Measurements from ENCODE around the gene TMEM201.

TMEM201 gene

GRCh38 chr1:9643351-9644256, 54.9 kb downstream of the TMEM201 start:
- peak overlapping the region; percentile 16 for H3K4me3 Mint-ChIP-seq
- H3K27me3 Mint-ChIP-seq = no peaks in the 10 kb centered on the region
- peaks cover 57% of the 10 kb centered on the region for H3K4me1 Mint-ChIP-seq
- ATAC-seq = peak; percentile 64
- H3K27ac Mint-ChIP-seq = peak overlapping the region; percentile 48
- no peaks in the 10 kb centered on the region for H3K9me3 Mint-ChIP-seq
- H3K36me3 Mint-ChIP-seq = peaks cover 27% of the 10 kb centered on the region

- no peak for ATAC-seq
- H3K9me3 Mint-ChIP-seq = no peaks in the 10 kb centered on the region
- no peak overlapping the region for H3K4me3 Mint-ChIP-seq
- peaks cover 45% of the 10 kb centered on the region for H3K4me1 Mint-ChIP-seq
- no peak overlapping the region for H3K27ac Mint-ChIP-seq
- H3K27me3 Mint-ChIP-seq = no peaks in the 10 kb centered on the region
- peaks cover 12% of the 10 kb centered on the region for H3K36me3 Mint-ChIP-seq
Observed at GRCh38 chr1:9646037-9646436, 57.3 kb downstream of the TMEM201 start.

DNA sequence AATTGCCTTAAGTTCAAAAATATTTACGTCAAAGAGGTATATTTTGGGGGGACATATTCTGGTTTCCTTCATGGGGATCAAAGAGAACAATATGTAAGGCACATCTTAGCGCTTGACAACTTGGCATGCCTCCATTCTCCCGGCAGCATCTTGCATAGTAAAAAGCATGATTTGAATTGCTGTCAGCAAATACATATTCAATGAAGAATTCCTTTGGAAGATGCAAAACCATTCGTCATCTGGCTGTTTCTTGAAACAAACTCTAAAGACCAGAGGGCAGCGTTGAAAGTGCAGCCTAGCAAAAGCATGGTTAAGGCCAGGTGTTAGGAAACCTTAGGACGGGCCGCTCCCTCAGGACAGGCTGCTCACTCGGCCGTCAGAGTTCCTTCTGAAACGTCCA, 59.5 kb downstream of the TMEM201 start:
- Mint-ChIP-seq H3K9me3 (no peaks in the 10 kb centered on the region), H3K27me3 (no peaks in the 10 kb centered on the region), H3K4me1 (peaks cover 37% of the 10 kb centered on the region), H3K36me3 (peaks cover 12% of the 10 kb centered on the region), H3K27ac (no peak overlapping the region), H3K4me3 (no peak overlapping the region)
- ATAC-seq = no peak

- H3K27ac Mint-ChIP-seq = peak overlapping the region; percentile 90
- H3K4me3 Mint-ChIP-seq = peak overlapping the region; percentile 95
- H3K36me3 Mint-ChIP-seq = peaks cover 12% of the 10 kb centered on the region
- ATAC-seq = no peak
- peaks cover 37% of the 10 kb centered on the region for H3K4me1 Mint-ChIP-seq
- H3K27me3 Mint-ChIP-seq = no peaks in the 10 kb centered on the region
- no peaks in the 10 kb centered on the region for H3K9me3 Mint-ChIP-seq
Observed at GRCh38 chr1:9649769-9650168, 61.1 kb downstream of the TMEM201 start.

DNA sequence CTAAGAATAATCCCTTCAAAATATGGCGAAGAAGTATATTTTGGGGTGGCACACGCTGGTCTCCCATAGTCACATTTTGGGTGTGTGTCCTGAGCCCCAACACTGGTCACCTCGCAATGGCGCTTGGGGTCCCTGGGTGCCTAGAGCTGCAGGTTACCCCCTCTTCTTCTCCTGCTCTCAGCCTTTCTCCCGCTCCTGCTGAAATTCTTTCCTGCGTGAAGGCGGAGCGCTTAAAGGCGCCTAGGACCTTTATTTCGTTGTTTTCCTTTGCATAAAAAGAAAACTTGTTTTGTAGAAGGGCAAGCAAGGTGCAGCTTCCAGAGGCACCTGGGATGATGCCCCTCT, 62.5 kb downstream of the TMEM201 start:
- H3K4me3 Mint-ChIP-seq = peak overlapping the region; percentile 95
- ATAC-seq = no peak
- H3K9me3 Mint-ChIP-seq = no peaks in the 10 kb centered on the region
- H3K27ac Mint-ChIP-seq = peak overlapping the region; percentile 90
- peaks cover 47% of the 10 kb centered on the region for H3K4me1 Mint-ChIP-seq
- peaks cover 12% of the 10 kb centered on the region for H3K36me3 Mint-ChIP-seq
- H3K27me3 Mint-ChIP-seq = no peaks in the 10 kb centered on the region

- Mint-ChIP-seq H3K4me3 (peak within 1 kb of the TSS; percentile 95), H3K4me1 (peaks cover 53% of the 10 kb centered on the region), H3K27me3 (no peaks in the 10 kb centered on the region), H3K9me3 (no peaks in the 10 kb centered on the region), H3K36me3 (peaks cover 13% of the 10 kb centered on the region), H3K27ac (peak within 1 kb of the TSS; percentile 90)
- ATAC-seq = peak; percentile 60
Observed at GRCh38 chr1:9651565-9652378, 63.1 kb downstream of the TMEM201 start, which contains the start of gene PIK3CD. TSS of gene PIK3CD (plus strand) at chr1:9651731. CDS start at chr1:9710456, 58,725 bp downstream.

DNA sequence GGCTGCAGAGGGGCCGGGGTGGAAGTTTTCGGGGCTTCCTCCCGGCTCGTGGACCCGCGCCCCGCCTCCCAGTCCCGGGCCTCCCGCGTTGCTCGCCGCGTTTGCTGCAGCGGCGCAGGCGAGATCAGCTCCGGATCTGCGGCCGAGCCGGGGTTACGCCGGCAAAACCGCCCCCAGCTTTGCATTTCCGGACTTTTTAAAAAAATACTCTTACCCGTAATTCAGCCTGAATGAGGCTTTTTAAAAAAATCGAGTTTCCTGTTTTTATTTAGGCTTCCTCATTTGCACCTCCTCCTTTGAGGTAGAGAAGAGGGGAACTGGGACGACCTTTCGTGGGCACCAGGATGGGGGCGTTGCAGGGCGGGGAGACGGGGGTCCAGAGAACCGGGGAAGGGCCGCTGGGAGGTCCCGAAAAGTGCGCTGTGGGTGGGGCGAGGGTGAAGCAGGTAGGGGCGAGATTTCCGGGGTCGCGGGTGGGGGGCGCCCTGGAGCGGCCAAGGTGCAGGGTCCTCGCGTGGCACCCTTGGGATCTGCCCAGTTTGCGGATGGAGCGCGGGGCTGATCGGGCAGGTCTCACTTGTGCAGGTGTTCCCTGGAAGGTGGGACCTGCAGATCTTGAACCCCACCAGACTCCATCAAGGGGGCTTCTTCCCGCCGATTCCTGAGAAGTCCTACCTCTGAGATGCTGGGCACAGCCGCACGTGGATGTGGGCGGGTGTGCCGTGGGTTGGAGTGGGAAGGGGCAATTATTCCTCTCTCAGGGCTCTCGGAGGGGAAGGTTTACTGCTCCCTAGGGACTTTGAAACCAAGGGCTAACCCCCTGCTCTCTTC, 63.9 kb downstream of the TMEM201 start:
- H3K4me1 Mint-ChIP-seq = peaks cover 61% of the 10 kb centered on the region
- peak overlapping the region; percentile 90 for H3K27ac Mint-ChIP-seq
- peak overlapping the region; percentile 95 for H3K4me3 Mint-ChIP-seq
- H3K36me3 Mint-ChIP-seq = peaks cover 20% of the 10 kb centered on the region
- H3K27me3 Mint-ChIP-seq = no peaks in the 10 kb centered on the region
- ATAC-seq = peak; percentile 56
- H3K9me3 Mint-ChIP-seq = no peaks in the 10 kb centered on the region

DNA sequence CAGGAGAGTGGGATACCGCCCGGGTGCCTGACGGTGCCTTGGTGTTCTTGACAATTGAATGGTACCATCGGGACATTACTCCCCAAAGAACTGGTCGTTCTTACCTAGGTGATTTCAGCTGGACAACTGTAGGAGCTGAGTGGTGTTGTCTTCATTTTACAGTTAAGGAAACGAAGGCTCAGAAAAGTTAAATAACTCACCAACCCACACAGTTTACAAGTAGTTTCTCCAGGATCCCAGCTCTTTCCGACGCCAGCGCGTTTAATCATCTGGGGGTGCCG, 64.4 kb downstream of the TMEM201 start:
- peaks cover 20% of the 10 kb centered on the region for H3K36me3 Mint-ChIP-seq
- H3K4me1 Mint-ChIP-seq = peaks cover 67% of the 10 kb centered on the region
- H3K4me3 Mint-ChIP-seq = peak overlapping the region; percentile 95
- no peak for ATAC-seq
- H3K27ac Mint-ChIP-seq = peak overlapping the region; percentile 90
- no peaks in the 10 kb centered on the region for H3K27me3 Mint-ChIP-seq
- H3K9me3 Mint-ChIP-seq = no peaks in the 10 kb centered on the region

GRCh38 chr1:9653491-9654050, 64.9 kb downstream of the TMEM201 start:
- peaks cover 20% of the 10 kb centered on the region for H3K36me3 Mint-ChIP-seq
- no peak for ATAC-seq

GRCh38 chr1:9654051-9654833, 65.5 kb downstream of the TMEM201 start:
- H3K4me3 Mint-ChIP-seq = peak overlapping the region; percentile 95
- peak overlapping the region; percentile 90 for H3K27ac Mint-ChIP-seq
- ATAC-seq = peak; percentile 49
- H3K4me1 Mint-ChIP-seq = peaks cover 77% of the 10 kb centered on the region
- no peaks in the 10 kb centered on the region for H3K27me3 Mint-ChIP-seq
- no peaks in the 10 kb centered on the region for H3K9me3 Mint-ChIP-seq
- H3K36me3 Mint-ChIP-seq = peaks cover 21% of the 10 kb centered on the region

More at GRCh38 chr1:9653491-9654050, 64.9 kb downstream of the TMEM201 start:
- Mint-ChIP-seq H3K27ac (peak overlapping the region; percentile 90), H3K9me3 (no peaks in the 10 kb centered on the region), H3K4me1 (peaks cover 71% of the 10 kb centered on the region), H3K4me3 (peak overlapping the region; percentile 95), H3K27me3 (no peaks in the 10 kb centered on the region)

DNA sequence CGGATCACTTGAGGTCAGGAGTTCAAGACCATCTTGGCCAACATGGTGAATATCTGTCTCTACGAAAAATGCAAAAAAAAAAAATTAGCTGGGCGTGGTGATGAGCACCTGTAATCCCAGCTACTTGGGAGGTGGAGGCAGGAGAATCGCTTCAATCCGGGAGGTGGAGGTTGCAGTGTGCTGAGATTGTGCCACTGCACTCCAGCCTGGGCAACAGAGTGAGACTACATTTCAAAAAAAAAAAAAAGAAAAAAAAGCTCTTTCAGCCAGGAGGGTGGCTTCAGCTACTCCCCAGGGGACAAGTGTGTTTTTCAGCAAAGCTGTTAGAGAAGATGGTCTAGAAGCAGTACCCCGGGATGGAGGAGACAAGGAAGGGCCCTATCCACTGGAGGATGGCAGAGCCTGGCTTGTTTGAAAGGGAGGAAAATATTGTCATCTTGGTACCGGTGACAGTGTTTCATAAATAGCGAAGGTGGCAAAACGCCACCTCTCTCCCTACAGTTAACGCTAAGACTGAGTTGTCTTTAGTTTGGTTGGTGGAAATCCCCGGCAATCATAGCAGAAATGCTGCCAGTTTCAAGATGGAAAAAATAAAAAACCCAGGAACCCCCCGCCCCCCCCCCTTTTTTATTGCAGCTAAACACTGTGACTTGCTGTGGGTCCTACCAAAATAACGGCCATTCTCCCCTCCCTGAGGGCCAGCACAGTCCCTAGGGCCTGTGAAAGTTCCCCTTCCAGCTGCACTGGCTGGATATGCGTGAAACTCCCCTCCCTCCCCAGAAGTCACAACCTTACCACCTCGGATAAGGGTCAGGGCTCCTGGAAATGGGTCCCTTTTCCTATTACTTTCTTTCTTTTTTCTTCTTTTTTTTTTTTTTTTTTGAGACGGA, 66.4 kb downstream of the TMEM201 start:
- H3K27me3 Mint-ChIP-seq = no peaks in the 10 kb centered on the region
- peak overlapping the region; percentile 95 for H3K4me3 Mint-ChIP-seq
- H3K4me1 Mint-ChIP-seq = peaks cover 84% of the 10 kb centered on the region
- peaks cover 30% of the 10 kb centered on the region for H3K36me3 Mint-ChIP-seq
- no peaks in the 10 kb centered on the region for H3K9me3 Mint-ChIP-seq
- ATAC-seq = peak; percentile 69
- H3K27ac Mint-ChIP-seq = peak overlapping the region; percentile 90

DNA sequence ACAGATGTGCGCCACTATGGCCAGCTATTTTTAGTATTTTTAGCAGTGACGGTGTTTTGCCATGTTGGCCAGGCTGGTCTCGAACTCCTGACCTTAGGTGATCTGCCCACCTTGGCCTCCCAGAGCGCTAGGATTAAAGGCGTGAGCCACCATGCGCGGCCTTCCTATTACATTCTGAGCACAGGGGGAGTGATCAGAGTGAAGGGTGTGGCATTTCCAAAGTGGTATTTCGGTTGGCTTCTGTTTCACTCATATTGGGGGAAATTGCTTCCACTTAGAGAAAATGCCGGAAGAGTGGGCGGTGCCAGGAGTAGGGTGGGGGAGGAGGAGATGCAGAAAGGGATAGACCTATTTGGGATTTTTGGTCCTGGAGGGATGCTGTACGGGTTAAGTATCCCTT, 67.1 kb downstream of the TMEM201 start:
- ATAC-seq = no peak
- no peaks in the 10 kb centered on the region for H3K9me3 Mint-ChIP-seq
- peaks cover 37% of the 10 kb centered on the region for H3K36me3 Mint-ChIP-seq
- peak overlapping the region; percentile 95 for H3K4me3 Mint-ChIP-seq
- no peaks in the 10 kb centered on the region for H3K27me3 Mint-ChIP-seq
- peak overlapping the region; percentile 90 for H3K27ac Mint-ChIP-seq
- H3K4me1 Mint-ChIP-seq = peaks cover 84% of the 10 kb centered on the region

DNA sequence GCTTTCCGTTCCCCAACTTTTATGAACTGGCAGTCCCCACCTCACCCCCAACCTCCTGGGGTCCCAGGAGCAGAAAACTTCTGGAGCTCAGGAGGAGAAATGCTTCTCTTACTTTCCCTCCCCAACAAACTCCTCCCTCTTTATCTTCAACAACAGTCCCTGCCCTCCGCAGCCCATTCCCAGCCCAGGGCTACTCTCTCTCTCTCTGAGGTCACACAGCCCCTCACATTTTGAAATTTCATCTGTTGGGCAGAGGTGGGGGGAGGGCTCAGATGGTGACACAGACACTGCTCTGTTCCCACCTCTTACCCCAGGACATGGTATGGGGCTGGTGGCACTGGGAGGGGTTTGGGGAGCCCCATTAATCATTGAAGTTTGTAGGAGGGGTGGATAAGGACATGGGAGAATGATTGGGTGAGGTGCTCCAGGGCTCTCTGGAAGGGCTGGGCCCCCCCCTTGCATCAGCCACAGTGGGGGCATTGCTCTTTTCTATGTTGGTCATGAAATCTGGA, 68.9 kb downstream of the TMEM201 start:
- Mint-ChIP-seq H3K4me3 (peak overlapping the region; percentile 74), H3K27me3 (no peaks in the 10 kb centered on the region), H3K36me3 (peaks cover 41% of the 10 kb centered on the region), H3K27ac (peak overlapping the region; percentile 90), H3K4me1 (peaks cover 92% of the 10 kb centered on the region), H3K9me3 (no peaks in the 10 kb centered on the region)
- no peak for ATAC-seq
